ENCODE data around the gene CLEC9A. TPM values are rescaled to one million over a fixed set of nuclear protein-coding genes. Genes with fewer than 3 reads are reported as not detected.

CLEC9A gene
- total RNA-seq, 1 experiment from 2014 or later = not detected

DNA sequence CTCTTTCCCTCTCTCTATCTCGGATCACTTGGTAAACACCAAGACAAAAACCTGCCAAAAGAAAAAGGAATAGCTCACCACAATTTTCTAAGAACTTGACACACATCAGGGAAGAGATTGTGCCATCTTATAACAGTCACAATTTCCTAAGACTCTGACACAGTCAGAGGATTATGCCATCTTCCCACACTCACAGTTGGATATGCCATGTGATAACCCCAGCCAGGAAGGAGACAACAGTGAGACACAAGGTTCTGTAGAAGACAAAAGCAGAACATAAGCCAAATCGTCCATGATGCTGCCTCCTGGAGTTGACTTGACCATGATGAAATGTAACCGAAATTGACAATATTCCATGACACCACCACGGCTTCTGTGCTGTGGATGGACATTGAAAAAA, 2.8 kb upstream of the CLEC9A start:
- Histone ChIP-seq H4K20me1 (ENCODE audit: insufficient read depth) (no peaks in the 10 kb centered on the region), H3K27me3 (ENCODE audit: insufficient read depth, low read length) (peaks cover 11% of the 10 kb centered on the region), H3K79me2 (ENCODE audit: insufficient read depth, low read length) (no peaks in the 10 kb centered on the region), H3K4me2 (ENCODE audit: low read length) (no peak overlapping the region), H3K36me3 (ENCODE audit: control insufficient read depth in 1 of 2, insufficient read depth in 2 of 2, low read length in 2 of 2) (no peaks in the 10 kb centered on the region), H3K9me2 (ENCODE audit: insufficient read depth) (no peaks in the 10 kb centered on the region), H3K9ac (ENCODE audit: low read length) (no peak overlapping the region), H3K27ac (ENCODE audit: low read depth, low read length) (no peak overlapping the region), H3K9me3 (ENCODE audit: control insufficient read depth in 1 of 2, insufficient read depth in 1 of 2, low read depth in 1 of 2, low read length in 2 of 2) (no peaks in the 10 kb centered on the region), H3K4me1 (ENCODE audit: control insufficient read depth in 1 of 2, insufficient read depth in 2 of 2, low read length in 2 of 2) (no peaks in the 10 kb centered on the region), H2AFZ (ENCODE audit: low read depth, low read length, poor library complexity, severe bottlenecking) (no peak overlapping the region), H3K4me3 (replicated peaks in 1 of 2; ENCODE audit: low read depth in 1 of 2, low read length in 2 of 2) (no peak overlapping the region)
- ATAC-seq (no peak), DNase-seq (ENCODE audit: low read depth, low spot score) (no peak)
- ChIA-PET CTCF (no interaction called here), RAD21 (ENCODE audit: low non-redundant PET in 1 of 2, low total read pairs in 2 of 2, uncharacterized antibody in 2 of 2, unreplicated experiment in 2 of 2) (no interaction called here), POLR2A (interaction anchor here (0.7 kb wide), 1 partner anchor 11 kb away, joined by 3 read pairs; no protein-coding TSS in a partner anchor)
- no TSS peak for BruUV-seq (replicated peaks)
- TF ChIP-seq JUND (IDR thresholded peaks at IDR 0.05) (no peak), CEBPB (IDR thresholded peaks at IDR 0.05; ENCODE audit: low read depth) (no peak), EGR1 (IDR thresholded peaks at IDR 0.05; ENCODE audit: low read depth) (no peak), POLR2AphosphoS5 (IDR thresholded peaks at IDR 0.05; ENCODE audit: low read depth, low read length) (no peak), EZH2phosphoT487 (IDR thresholded peaks at IDR 0.05; ENCODE audit: borderline replicate concordance) (no peak), ZFX (IDR thresholded peaks at IDR 0.05) (no peak), SRF (IDR thresholded peaks at IDR 0.05; ENCODE audit: low read depth) (no peak), CBX3 (IDR thresholded peaks at IDR 0.05; ENCODE audit: low read depth) (no peak), ELF1 (IDR thresholded peaks at IDR 0.05; ENCODE audit: borderline replicate concordance, low read depth) (no peak)
- TF ChIP-seq, protein P1, sequence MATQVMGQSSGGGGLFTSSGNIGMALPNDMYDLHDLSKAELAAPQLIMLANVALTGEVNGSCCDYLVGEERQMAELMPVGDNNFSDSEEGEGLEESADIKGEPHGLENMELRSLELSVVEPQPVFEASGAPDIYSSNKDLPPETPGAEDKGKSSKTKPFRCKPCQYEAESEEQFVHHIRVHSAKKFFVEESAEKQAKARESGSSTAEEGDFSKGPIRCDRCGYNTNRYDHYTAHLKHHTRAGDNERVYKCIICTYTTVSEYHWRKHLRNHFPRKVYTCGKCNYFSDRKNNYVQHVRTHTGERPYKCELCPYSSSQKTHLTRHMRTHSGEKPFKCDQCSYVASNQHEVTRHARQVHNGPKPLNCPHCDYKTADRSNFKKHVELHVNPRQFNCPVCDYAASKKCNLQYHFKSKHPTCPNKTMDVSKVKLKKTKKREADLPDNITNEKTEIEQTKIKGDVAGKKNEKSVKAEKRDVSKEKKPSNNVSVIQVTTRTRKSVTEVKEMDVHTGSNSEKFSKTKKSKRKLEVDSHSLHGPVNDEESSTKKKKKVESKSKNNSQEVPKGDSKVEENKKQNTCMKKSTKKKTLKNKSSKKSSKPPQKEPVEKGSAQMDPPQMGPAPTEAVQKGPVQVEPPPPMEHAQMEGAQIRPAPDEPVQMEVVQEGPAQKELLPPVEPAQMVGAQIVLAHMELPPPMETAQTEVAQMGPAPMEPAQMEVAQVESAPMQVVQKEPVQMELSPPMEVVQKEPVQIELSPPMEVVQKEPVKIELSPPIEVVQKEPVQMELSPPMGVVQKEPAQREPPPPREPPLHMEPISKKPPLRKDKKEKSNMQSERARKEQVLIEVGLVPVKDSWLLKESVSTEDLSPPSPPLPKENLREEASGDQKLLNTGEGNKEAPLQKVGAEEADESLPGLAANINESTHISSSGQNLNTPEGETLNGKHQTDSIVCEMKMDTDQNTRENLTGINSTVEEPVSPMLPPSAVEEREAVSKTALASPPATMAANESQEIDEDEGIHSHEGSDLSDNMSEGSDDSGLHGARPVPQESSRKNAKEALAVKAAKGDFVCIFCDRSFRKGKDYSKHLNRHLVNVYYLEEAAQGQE (IDR thresholded peaks at IDR 0.05; ENCODE audit: low read depth) = no peak
- TF ChIP-seq, protein P2, sequence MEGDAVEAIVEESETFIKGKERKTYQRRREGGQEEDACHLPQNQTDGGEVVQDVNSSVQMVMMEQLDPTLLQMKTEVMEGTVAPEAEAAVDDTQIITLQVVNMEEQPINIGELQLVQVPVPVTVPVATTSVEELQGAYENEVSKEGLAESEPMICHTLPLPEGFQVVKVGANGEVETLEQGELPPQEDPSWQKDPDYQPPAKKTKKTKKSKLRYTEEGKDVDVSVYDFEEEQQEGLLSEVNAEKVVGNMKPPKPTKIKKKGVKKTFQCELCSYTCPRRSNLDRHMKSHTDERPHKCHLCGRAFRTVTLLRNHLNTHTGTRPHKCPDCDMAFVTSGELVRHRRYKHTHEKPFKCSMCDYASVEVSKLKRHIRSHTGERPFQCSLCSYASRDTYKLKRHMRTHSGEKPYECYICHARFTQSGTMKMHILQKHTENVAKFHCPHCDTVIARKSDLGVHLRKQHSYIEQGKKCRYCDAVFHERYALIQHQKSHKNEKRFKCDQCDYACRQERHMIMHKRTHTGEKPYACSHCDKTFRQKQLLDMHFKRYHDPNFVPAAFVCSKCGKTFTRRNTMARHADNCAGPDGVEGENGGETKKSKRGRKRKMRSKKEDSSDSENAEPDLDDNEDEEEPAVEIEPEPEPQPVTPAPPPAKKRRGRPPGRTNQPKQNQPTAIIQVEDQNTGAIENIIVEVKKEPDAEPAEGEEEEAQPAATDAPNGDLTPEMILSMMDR (IDR thresholded peaks at IDR 0.05 in 2 of 3, conservative IDR thresholded peaks at IDR 0.05 in 1 of 3; ENCODE audit: borderline replicate concordance in 1 of 3, insufficient read depth in 1 of 3, low read depth in 2 of 3, low read length in 2 of 3) = no peak
- intact Hi-C loops (cut with micrococcal nuclease) = no loop called here
